HEK293 (cell line): ENCODE results near the gene ADAM33.

ENCODE experiments used
- ZNF416 ChIP-seq: fragments of 450-650 bp; formaldehyde crosslinking; IDR thresholded peaks from 2 replicates; pipeline ENCODE4 v1.5.1; 2016; ENCODE audit warnings: missing biosample characterization, missing genetic modification characterization
- TF ChIP-seq, protein P1 (sequence below): fragments of 450-650 bp; formaldehyde crosslinking; IDR thresholded peaks from 2 replicates; pipeline ENCODE4 v1.5.1; 2016; ENCODE audit warnings: missing biosample characterization, missing genetic modification characterization

DNA sequence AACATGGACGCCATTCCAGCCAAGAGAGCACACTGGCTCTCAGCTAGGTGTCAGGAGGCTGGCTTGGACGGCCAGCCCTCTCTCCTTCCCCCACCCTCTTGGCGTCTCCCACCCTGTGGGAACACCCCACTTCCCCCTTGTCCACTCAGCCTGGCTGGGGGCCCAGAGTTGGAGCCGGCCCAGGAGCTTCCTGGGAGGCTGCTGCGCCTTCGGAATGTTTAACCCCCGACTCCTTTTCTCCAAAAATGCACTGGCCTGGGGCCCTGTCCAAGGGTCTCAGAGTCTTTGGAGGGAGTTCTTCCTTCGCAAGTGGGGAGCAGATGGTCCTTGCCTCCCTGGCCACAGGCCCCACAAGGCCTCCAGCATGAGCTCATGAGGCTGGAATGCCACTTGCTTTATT, 4.1 kb downstream of the ADAM33 start:
- no peak for TF ChIP-seq ZNF416 (tag by site-specific recombination)
- TF ChIP-seq, protein P1, sequence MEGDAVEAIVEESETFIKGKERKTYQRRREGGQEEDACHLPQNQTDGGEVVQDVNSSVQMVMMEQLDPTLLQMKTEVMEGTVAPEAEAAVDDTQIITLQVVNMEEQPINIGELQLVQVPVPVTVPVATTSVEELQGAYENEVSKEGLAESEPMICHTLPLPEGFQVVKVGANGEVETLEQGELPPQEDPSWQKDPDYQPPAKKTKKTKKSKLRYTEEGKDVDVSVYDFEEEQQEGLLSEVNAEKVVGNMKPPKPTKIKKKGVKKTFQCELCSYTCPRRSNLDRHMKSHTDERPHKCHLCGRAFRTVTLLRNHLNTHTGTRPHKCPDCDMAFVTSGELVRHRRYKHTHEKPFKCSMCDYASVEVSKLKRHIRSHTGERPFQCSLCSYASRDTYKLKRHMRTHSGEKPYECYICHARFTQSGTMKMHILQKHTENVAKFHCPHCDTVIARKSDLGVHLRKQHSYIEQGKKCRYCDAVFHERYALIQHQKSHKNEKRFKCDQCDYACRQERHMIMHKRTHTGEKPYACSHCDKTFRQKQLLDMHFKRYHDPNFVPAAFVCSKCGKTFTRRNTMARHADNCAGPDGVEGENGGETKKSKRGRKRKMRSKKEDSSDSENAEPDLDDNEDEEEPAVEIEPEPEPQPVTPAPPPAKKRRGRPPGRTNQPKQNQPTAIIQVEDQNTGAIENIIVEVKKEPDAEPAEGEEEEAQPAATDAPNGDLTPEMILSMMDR (tag by site-specific recombination) = no peak
